ENCODE data around the gene HOXD3.

GRCh38 chr2:176140513-176141317 is 16.4 kb upstream of the HOXD3 start:
- TF ChIP-seq CTCF (IDR thresholded peaks at IDR 0.05; ENCODE audit: control extremely low read depth in 1 of 3, insufficient read depth in 1 of 3, low read depth in 1 of 3, low read length in 3 of 3): peak; percentile 84 to 96 (median 93)
- TF ChIP-seq YY1 (IDR thresholded peaks at IDR 0.05; ENCODE audit: low read depth, low read length): no peak
- peak; percentile 27; the same call in 1 of the 2 replicates for TF ChIP-seq KDM1A (IDR thresholded peaks at IDR 0.05; ENCODE audit: borderline replicate concordance, low read length)
- TF ChIP-seq SIN3A (conservative IDR thresholded peaks at IDR 0.05 in 1 of 2, IDR thresholded peaks at IDR 0.05 in 1 of 2; ENCODE audit: low read depth in 1 of 2, low read length in 2 of 2): 0 out of 4 replicates have a peak, but pooled peaks of 1 of the 2 experiments have one; percentile 37
